Activated CD4-positive, alpha-beta T cell treated with anti-CD3 and anti-CD28 coated beads for 4 hours (primary cell): ENCODE results near the gene KRTAP19-1.
"Not testable (repeated sequence)": the region's sequence is repeated elsewhere in the genome, so short reads cannot be mapped to it uniquely, and the experiment has no call there.

Experiments
- DNase-seq, 2 donors: peaks; one replicate each; pipeline ENCODE4 v3.0.0-alpha.2; 2020

Gene KRTAP19-1

GRCh38 chr21:30480145-30480544 lies at the start of gene KRTAP19-1:
KRTAP19-1 (minus strand) TSS chr21:30480367; CDS start chr21:30480317, 50 bp downstream.
- no peak for DNase-seq

- no peak for DNase-seq
These were observed 38.7 kb upstream of the KRTAP19-1 start for GRCh38 chr21:30518876-30519275.

GRCh38 chr21:30515681-30516080 lies 35.5 kb upstream of the KRTAP19-1 start:
- DNase-seq = no peak

GRCh38 chr21:30505621-30506205 lies 25.5 kb upstream of the KRTAP19-1 start:
- DNase-seq = not testable (repeated sequence)

- no peak for DNase-seq
These were observed 21.9 kb upstream of the KRTAP19-1 start, which contains the start of gene KRTAP19-5 for GRCh38 chr21:30502041-30502440. KRTAP19-5 (minus strand) TSS chr21:30502141; CDS start chr21:30502090, 51 bp downstream.

- DNase-seq = no peak
These were observed 16.9 kb upstream of the KRTAP19-1 start, which contains the start of gene KRTAP19-4 for GRCh38 chr21:30497065-30497464. KRTAP19-4 (minus strand) TSS chr21:30497165; CDS start chr21:30497110, 55 bp downstream.

- DNase-seq = no peak
These were observed 11.8 kb upstream of the KRTAP19-1 start, which contains the start of gene KRTAP19-3 for GRCh38 chr21:30491963-30492428. KRTAP19-3 (minus strand) TSS chr21:30492013; CDS start chr21:30491957, 56 bp downstream.

GRCh38 chr21:30487336-30487735 lies 7.2 kb upstream of the KRTAP19-1 start, which contains the start of gene KRTAP19-2:
KRTAP19-2 (minus strand) TSS chr21:30487436; CDS start chr21:30487348, 88 bp downstream.
- DNase-seq = no peak

- no peak for DNase-seq
These were observed 6.0 kb upstream of the KRTAP19-1 start for GRCh38 chr21:30486180-30486579.

- DNase-seq = no peak
These were observed 2.0 kb upstream of the KRTAP19-1 start for GRCh38 chr21:30482130-30482529.

- no peak for DNase-seq
These were observed 908 bp downstream of the KRTAP19-1 start for GRCh38 chr21:30479259-30479658.

GRCh38 chr21:30478004-30478403 lies 2.2 kb downstream of the KRTAP19-1 start:
- no peak for DNase-seq

GRCh38 chr21:30468900-30469714 lies 11.1 kb downstream of the KRTAP19-1 start:
- no peak for DNase-seq

GRCh38 chr21:30463713-30464112 lies 16.5 kb downstream of the KRTAP19-1 start:
- no peak for DNase-seq

- no peak for DNase-seq
These were observed 31.7 kb downstream of the KRTAP19-1 start for GRCh38 chr21:30448514-30448913.

- DNase-seq = no peak
These were observed 33.1 kb downstream of the KRTAP19-1 start for GRCh38 chr21:30447056-30447455.

- no peak for DNase-seq
These were observed 36.0 kb downstream of the KRTAP19-1 start for GRCh38 chr21:30444204-30444603.

GRCh38 chr21:30443226-30443625 lies 36.9 kb downstream of the KRTAP19-1 start:
- DNase-seq = no peak

GRCh38 chr21:30439975-30440374 lies 40.2 kb downstream of the KRTAP19-1 start, which contains the start of gene KRTAP15-1:
KRTAP15-1 (plus strand) TSS chr21:30440275; CDS start chr21:30440328, 53 bp downstream.
- no peak for DNase-seq

GRCh38 chr21:30437010-30437565 lies 43.1 kb downstream of the KRTAP19-1 start:
- DNase-seq = no peak

- no peak for DNase-seq
These were observed 46.0 kb downstream of the KRTAP19-1 start for GRCh38 chr21:30434033-30434631.

- DNase-seq = no peak
These were observed 50.0 kb downstream of the KRTAP19-1 start, which contains the start of gene KRTAP13-4 for GRCh38 chr21:30430170-30430655. KRTAP13-4 (plus strand) TSS chr21:30430220; CDS start chr21:30430276, 56 bp downstream.
